Parathyroid adenoma (tissue), 2 donors: ENCODE measurements around the gene F13A1.

Source experiments
- H2AFZ ChIP-seq: fragments of 300-600 bp; sonication (generic); one replicate; pipeline ENCODE4 v1.7.0; 2017; ENCODE audit warnings: antibody characterized with exemption, mild to moderate bottlenecking
- H3K27ac ChIP-seq: fragments of 300-600 bp; sonication (generic); one replicate; pipeline ENCODE4 v1.7.0; 2017
- H3K27me3 ChIP-seq: fragments of 300-600 bp; sonication (generic); one replicate; pipeline ENCODE4 v1.7.0; 2017; ENCODE audit warnings: low read length; ENCODE audit not compliant: control insufficient read depth, insufficient read depth
- H3K36me3 ChIP-seq: fragments of 300-600 bp; sonication (generic); one replicate; pipeline ENCODE4 v1.7.0; 2017; ENCODE audit warnings: low read length; ENCODE audit not compliant: control insufficient read depth, insufficient read depth
- H3K4me1 ChIP-seq: fragments of 300-600 bp; sonication (generic); one replicate; pipeline ENCODE4 v1.7.0; 2017; ENCODE audit warnings: control low read depth
- H3K4me2 ChIP-seq: fragments of 300-600 bp; sonication (generic); one replicate; pipeline ENCODE4 v1.7.0; 2017; ENCODE audit warnings: low read length
- H3K4me3 ChIP-seq: fragments of 300-600 bp; sonication (generic); one replicate; pipeline ENCODE4 v1.7.0; 2017; ENCODE audit warnings: low read depth, low read length
- H3K79me2 ChIP-seq: fragments of 300-600 bp; sonication (generic); one replicate; pipeline ENCODE4 v1.7.0; 2017; ENCODE audit warnings: control low read depth
- H3K9ac ChIP-seq: fragments of 300-600 bp; sonication (generic); one replicate; pipeline ENCODE4 v1.7.0; 2017; ENCODE audit warnings: mild to moderate bottlenecking
- H3K9me3 ChIP-seq: fragments of 300-600 bp; sonication (generic); one replicate; pipeline ENCODE4 v1.7.0; 2017; ENCODE audit warnings: low read length; ENCODE audit not compliant: control insufficient read depth
- CTCF ChIP-seq: fragments of 300-600 bp; sonication (generic); IDR thresholded peaks from one replicate; pipeline ENCODE4 v1.7.0; 2017; ENCODE audit warnings: antibody characterized with exemption, mild to moderate bottlenecking
- donor health status: primary hyperparathyroidism.

F13A1 gene

GRCh38 chr6:6365242-6365641 is 44.8 kb upstream of the F13A1 start:
- no peaks in the 10 kb centered on the region for H3K4me1 ChIP-seq
- H2AFZ ChIP-seq = no peak overlapping the region
- H3K79me2 ChIP-seq = no peaks in the 10 kb centered on the region
- H3K9me3 ChIP-seq = no peaks in the 10 kb centered on the region
- H3K4me2 ChIP-seq = no peak overlapping the region
- H3K27me3 ChIP-seq = no peaks in the 10 kb centered on the region
- no peak overlapping the region for H3K4me3 ChIP-seq
- no peaks in the 10 kb centered on the region for H3K36me3 ChIP-seq
- H3K9ac ChIP-seq = no peak overlapping the region
- H3K27ac ChIP-seq = no peak overlapping the region
- no peak for TF ChIP-seq CTCF

GRCh38 chr6:6362056-6362840 is 41.8 kb upstream of the F13A1 start:
- Histone ChIP-seq H3K4me2 (no peak overlapping the region), H3K9me3 (no peaks in the 10 kb centered on the region), H3K27me3 (no peaks in the 10 kb centered on the region), H3K4me1 (no peaks in the 10 kb centered on the region), H3K4me3 (no peak overlapping the region), H3K36me3 (no peaks in the 10 kb centered on the region), H3K9ac (no peak overlapping the region), H3K79me2 (no peaks in the 10 kb centered on the region), H3K27ac (no peak overlapping the region), H2AFZ (no peak overlapping the region)
- TF ChIP-seq CTCF = no peak

GRCh38 chr6:6357530-6357929 is 37.1 kb upstream of the F13A1 start:
- Histone ChIP-seq H3K4me1 (no peaks in the 10 kb centered on the region), H3K36me3 (no peaks in the 10 kb centered on the region), H3K4me3 (no peak overlapping the region), H3K27me3 (no peaks in the 10 kb centered on the region), H3K79me2 (no peaks in the 10 kb centered on the region), H3K27ac (no peak overlapping the region), H2AFZ (no peak overlapping the region), H3K9me3 (no peaks in the 10 kb centered on the region), H3K4me2 (no peak overlapping the region), H3K9ac (no peak overlapping the region)
- no peak for TF ChIP-seq CTCF

- no peak overlapping the region for H3K27ac ChIP-seq
- no peaks in the 10 kb centered on the region for H3K4me1 ChIP-seq
- H3K4me3 ChIP-seq = no peak overlapping the region
- no peaks in the 10 kb centered on the region for H3K79me2 ChIP-seq
- no peak overlapping the region for H3K4me2 ChIP-seq
- no peaks in the 10 kb centered on the region for H3K36me3 ChIP-seq
- no peaks in the 10 kb centered on the region for H3K27me3 ChIP-seq
- no peaks in the 10 kb centered on the region for H3K9me3 ChIP-seq
- no peak for TF ChIP-seq CTCF
- no peak overlapping the region for H3K9ac ChIP-seq
- no peak overlapping the region for H2AFZ ChIP-seq
These were observed 36.6 kb upstream of the F13A1 start for GRCh38 chr6:6357032-6357431.

GRCh38 chr6:6352772-6353171 is 32.3 kb upstream of the F13A1 start:
- no peaks in the 10 kb centered on the region for H3K4me1 ChIP-seq
- H3K27me3 ChIP-seq = no peaks in the 10 kb centered on the region

More at GRCh38 chr6:6352772-6353171, 32.3 kb upstream of the F13A1 start:
- no peak overlapping the region for H3K4me2 ChIP-seq
- H3K36me3 ChIP-seq = no peaks in the 10 kb centered on the region
- H3K4me3 ChIP-seq = no peak overlapping the region
- TF ChIP-seq CTCF = no peak
- H3K79me2 ChIP-seq = no peaks in the 10 kb centered on the region
- H3K9me3 ChIP-seq = no peaks in the 10 kb centered on the region
- H3K9ac ChIP-seq = no peak overlapping the region
- H3K27ac ChIP-seq = no peak overlapping the region
- H2AFZ ChIP-seq = no peak overlapping the region
